GM12864 (cell line): ENCODE measurements around the gene SUGCT.

ENCODE experiments used
- DNase-seq: peaks from one replicate; pipeline ENCODE4 v3.0.0-alpha.2; 2011; ENCODE audit warnings: low read depth
- H3K4me3 ChIP-seq: 2 replicates; pipeline ENCODE4 v1.5.1; 2011; ENCODE audit warnings: mild to moderate bottlenecking, low read depth, low read length, control low read depth
- CTCF ChIP-seq: IDR thresholded peaks from 2 replicates; pipeline ENCODE4 v1.5.1; 2011; ENCODE audit warnings: low read depth, mild to moderate bottlenecking, moderate library complexity, low read length, control low read depth, inconsistent platforms; ENCODE audit errors: missing control alignments

Gene SUGCT

GRCh38 chr7:40134428-40135316 lies at the start of gene SUGCT, which contains the start of gene MPLKIP:
SUGCT (plus strand) TSS chr7:40135005.
MPLKIP (minus strand) TSS chr7:40134622; CDS start chr7:40134567, 55 bp downstream.
- H3K4me3 ChIP-seq: peak within 1 kb of the TSS; percentile 70
- DNase-seq: peak; percentile 74
- TF ChIP-seq CTCF: peak; percentile 96

DNA sequence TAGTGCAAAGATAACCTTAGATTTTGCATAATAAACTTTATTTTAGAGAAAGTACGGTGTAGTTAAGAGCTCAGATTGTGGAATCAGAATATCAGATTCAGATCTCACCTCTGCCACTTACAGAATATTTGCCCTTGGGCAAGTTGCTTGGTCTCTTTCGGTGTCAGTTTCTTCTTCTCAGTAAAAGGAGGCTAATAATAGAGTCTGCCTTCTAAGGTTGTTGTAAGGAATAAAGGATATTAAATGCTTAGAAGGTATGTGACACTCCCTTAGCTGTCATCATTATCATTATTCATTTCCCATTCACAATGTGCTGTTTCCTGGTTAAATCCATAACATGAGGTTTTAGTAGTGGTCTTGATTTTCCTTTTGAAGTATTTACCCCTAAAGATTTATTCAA lies 42.6 kb upstream of the SUGCT start:
- no peak for TF ChIP-seq CTCF
- DNase-seq: no peak
- H3K4me3 ChIP-seq: no peak overlapping the region

- DNase-seq: no peak
- H3K4me3 ChIP-seq: no peak overlapping the region
- no peak for TF ChIP-seq CTCF
Measured at GRCh38 chr7:40093631-40094350, 41.0 kb upstream of the SUGCT start.

- TF ChIP-seq CTCF: no peak
- no peak for DNase-seq
- H3K4me3 ChIP-seq: no peak overlapping the region
Measured at GRCh38 chr7:40095230-40095629, 39.6 kb upstream of the SUGCT start.

GRCh38 chr7:40095695-40096327 lies 39.0 kb upstream of the SUGCT start:
- no peak overlapping the region for H3K4me3 ChIP-seq
- TF ChIP-seq CTCF: no peak
- DNase-seq: no peak

DNA sequence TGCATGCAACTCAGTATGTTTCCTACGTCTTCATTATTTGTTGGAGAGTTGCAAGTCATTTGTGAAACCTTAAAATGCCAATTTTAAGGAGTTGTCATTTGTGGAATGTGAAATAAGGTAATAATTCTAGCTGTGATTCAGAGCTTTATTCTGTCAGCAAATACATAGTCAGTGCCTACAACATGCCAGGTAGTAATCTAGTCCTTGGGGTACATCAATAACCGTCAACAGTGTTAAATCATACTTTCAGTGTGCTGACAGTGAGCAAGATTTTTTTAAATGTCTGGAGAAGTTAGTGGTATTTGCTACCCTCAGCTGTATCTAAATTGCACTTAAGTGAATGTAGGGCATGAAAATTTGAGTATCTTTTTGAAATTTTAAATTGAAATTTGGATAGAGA lies 37.1 kb upstream of the SUGCT start:
- no peak for DNase-seq
- no peak for TF ChIP-seq CTCF
- H3K4me3 ChIP-seq: no peak overlapping the region
